B cell (primary cell): ENCODE measurements around the gene POLR3G. TPM values are rescaled to one million over a fixed set of nuclear protein-coding genes. Genes with fewer than 3 reads are reported as not detected.

Experiments
- ATAC-seq: fragments of 200-7000 bp; cut with Tn5 transposase; one replicate; pipeline ENCODE4 v1.10.0; 2021; ENCODE audit warnings: low read depth, mild to moderate bottlenecking, moderate number of reproducible peaks, moderate library complexity
- CTCF ChIA-PET: fragments of 350-600 bp; sonication (Branson Sonifier 250); formaldehyde crosslinking; loops from one replicate; lab custom pipeline; 2021; ENCODE audit warnings: antibody characterized with exemption, inconsistent platforms; lab: Charles Lee
- POLR2A ChIA-PET: fragments of 350-600 bp; sonication (Branson Sonifier 250); formaldehyde crosslinking; loops from one replicate; lab custom pipeline; 2021; ENCODE audit warnings: antibody characterized with exemption; lab: Charles Lee
- DNase-seq: peaks from one replicate; pipeline ENCODE4 v3.0.0; 2013
- H2AFZ ChIP-seq: 2 replicates; pipeline ENCODE4 v1.6.1; 2012; ENCODE audit warnings: mild to moderate bottlenecking, low read depth, low read length; ENCODE audit not compliant: insufficient read depth, poor library complexity, severe bottlenecking
- H3K27ac ChIP-seq, 2 donors: 1 replicate in 1 of 2; 2 replicates in 1 of 2; pipeline ENCODE4 v1.5.1; 2012 to 2013; ENCODE audit warnings: low read length in 2 of 2, mild to moderate bottlenecking in 2 of 2, moderate library complexity in 1 of 2
- H3K27me3 ChIP-seq, 4 experiments: fragments of 200-600 bp in 1 of 4; sonication (generic) in 1 of 4; replicated peaks in 1 of 4; 1 replicate in 2 of 4; 2 replicates in 2 of 4; pipeline versions ENCODE4 v1.6.1 to v1.7.0; 2013 to 2016; ENCODE audit warnings: low read length in 3 of 4, mild to moderate bottlenecking in 2 of 4, mixed read lengths in 1 of 4, moderate library complexity in 1 of 4; ENCODE audit not compliant: insufficient read depth in 4 of 4, control insufficient read depth in 3 of 4; ENCODE audit errors: control extremely low read depth in 1 of 4
- H3K36me3 ChIP-seq, 2 experiments: replicated peaks in 1 of 2; 1 replicate in 1 of 2; 2 replicates in 1 of 2; pipeline versions ENCODE4 v1.6.1 to v1.7.1; 2013; ENCODE audit warnings: low read length in 1 of 2; ENCODE audit not compliant: insufficient read depth in 2 of 2, control insufficient read depth in 1 of 2; ENCODE audit errors: control extremely low read depth in 1 of 2, extremely low read depth in 1 of 2
- H3K4me1 ChIP-seq, 2 donors: fragments of 200-600 bp in 1 of 2; sonication (generic) in 1 of 2; 1 replicate in 1 of 2; 2 replicates in 1 of 2; pipeline versions ENCODE4 v1.5.1 to v1.6.1; 2013 to 2017; ENCODE audit warnings: low read length in 2 of 2; ENCODE audit not compliant: control insufficient read depth in 2 of 2, insufficient read depth in 2 of 2
- H3K4me2 ChIP-seq: replicated peaks from 2 replicates; pipeline ENCODE3; 2012; ENCODE audit warnings: mild to moderate bottlenecking, low read depth, low read length; ENCODE audit not compliant: poor library complexity, severe bottlenecking
- H3K4me3 ChIP-seq, 5 experiments: fragments of 200-600 bp in 1 of 5; sonication (generic) in 1 of 5; 1 replicate in 3 of 5; 2 replicates in 2 of 5; pipeline versions ENCODE4 v1.5.1 to v1.7.0; 2011 to 2016; ENCODE audit warnings: low read length in 4 of 5, mild to moderate bottlenecking in 4 of 5, low read depth in 2 of 5, control low read depth in 1 of 5, moderate library complexity in 1 of 5; ENCODE audit not compliant: insufficient read depth in 1 of 5; ENCODE audit errors: control extremely low read depth in 1 of 5, extremely low read depth in 1 of 5
- H3K79me2 ChIP-seq: fragments of 200-600 bp; sonication (generic); one replicate; pipeline ENCODE4 v1.6.0; 2016; ENCODE audit warnings: low read length; ENCODE audit not compliant: control insufficient read depth, insufficient read depth
- H3K9ac ChIP-seq: fragments of 200-600 bp; sonication (generic); 2 replicates; pipeline ENCODE4 v1.6.1; 2017; ENCODE audit warnings: mild to moderate bottlenecking, low read length, moderate library complexity
- H3K9me3 ChIP-seq, 3 donors: one replicate each; pipeline versions ENCODE4 v1.6.1 to v1.7.1; 2013; ENCODE audit warnings: low read length in 2 of 3; ENCODE audit not compliant: control insufficient read depth in 2 of 3, insufficient read depth in 1 of 3; ENCODE audit errors: control extremely low read depth in 1 of 3
- H4K20me1 ChIP-seq: 2 replicates; pipeline ENCODE4 v1.6.0; 2012; ENCODE audit warnings: mild to moderate bottlenecking, low read length; ENCODE audit not compliant: insufficient read depth, control insufficient read depth, poor library complexity, severe bottlenecking
- H3K27ac Mint-ChIP-seq: one replicate; pipeline ENCODE4 v1.8.0; 2021; ENCODE audit warnings: mixed read lengths
- H3K27me3 Mint-ChIP-seq: one replicate; pipeline ENCODE4 v1.8.0; 2021; ENCODE audit warnings: mixed read lengths
- H3K4me1 Mint-ChIP-seq: one replicate; pipeline ENCODE4 v1.8.0; 2021; ENCODE audit warnings: mixed read lengths
- H3K4me3 Mint-ChIP-seq: one replicate; pipeline ENCODE4 v1.8.0; 2021; ENCODE audit warnings: mixed read lengths
- H3K9me3 Mint-ChIP-seq: one replicate; pipeline ENCODE4 v1.8.0; 2022; ENCODE audit warnings: mixed read lengths; ENCODE audit not compliant: insufficient read depth
- CTCF ChIP-seq: fragments of 200-600 bp; IDR thresholded peaks from one replicate; pipeline ENCODE4 v1.8.0; 2022; ENCODE audit warnings: antibody characterized with exemption, mild to moderate bottlenecking
- EZH2 ChIP-seq: IDR thresholded peaks from 2 replicates; pipeline ENCODE4 v1.6.1; 2012; ENCODE audit warnings: borderline replicate concordance, low read depth, mild to moderate bottlenecking, moderate library complexity, low read length; ENCODE audit not compliant: insufficient read depth, poor library complexity, severe bottlenecking
- WGBS: methylation state at CpG from one replicate; pipeline ENCODE4 v1.1.5; 2013; ENCODE audit warnings: missing lambda C conversion rate; ENCODE audit not compliant: insufficient coverage; 5-methylcytosine and 5-hydroxymethylcytosine counted together
- intact Hi-C: fragments of 100-400 bp; cut with micrococcal nuclease; formaldehyde crosslinking; loops from one replicate; pipeline ENCODE4 v1.10.0; 2022
- polyA plus RNA-seq: library from polyadenylated mRNA; depleted of rRNA; stranded (reverse); fragments of >200 nt; gene quantifications from 2 replicates; pipeline ENCODE4 v1.2.3, GENCODE V29; 2012
- total RNA-seq, 2 donors: library from RNA; stranded (reverse); fragments of 120-200 nt in 1 of 2; gene quantifications; 1 replicate in 1 of 2; 2 replicates in 1 of 2; pipeline versions ENCODE4 v1.2.3 to v1.2.4, GENCODE V29; 2013 to 2022

POLR3G gene
- total and polyA plus RNA-seq, 2 donors (not counting 1 experiment from before 2014, with no cell fraction given) = 0.52 to 2.3 TPM

- no peak for DNase-seq
- H3K9me3 ChIP-seq = peaks cover 0 to 11% (median 1%) of the 10 kb centered on the region in 3 donors
- H3K27me3 ChIP-seq = peaks cover 0 to 35% (median 21%) of the 10 kb centered on the region in 4 experiments
- H2AFZ ChIP-seq = no peak overlapping the region
- Mint-ChIP-seq H3K27ac (no peak overlapping the region), H3K4me3 (no peak overlapping the region), H3K27me3 (peaks cover 54% of the 10 kb centered on the region), H3K4me1 (peaks cover 22% of the 10 kb centered on the region), H3K9me3 (no peaks in the 10 kb centered on the region)
- H3K79me2 ChIP-seq = no peaks in the 10 kb centered on the region
- peaks cover 14 to 17% of the 10 kb centered on the region in 2 donors for H3K4me1 ChIP-seq
- H4K20me1 ChIP-seq = no peaks in the 10 kb centered on the region
- ChIA-PET CTCF (no interaction called here), POLR2A (no interaction called here)
- ATAC-seq = no peak
- no peak overlapping the region for H3K4me3 ChIP-seq
- TF ChIP-seq CTCF (no peak), EZH2 (no peak)
- WGBS = 93% methylated on average over 2 of the region's 4 CpGs
- intact Hi-C loops = no loop called here
- no peak overlapping the region for H3K27ac ChIP-seq
- H3K4me2 ChIP-seq = no peak overlapping the region
- H3K9ac ChIP-seq = no peak overlapping the region
- H3K36me3 ChIP-seq = no peaks in the 10 kb centered on the region
Observed at GRCh38 chr5:90554358-90555006, 79.8 kb downstream of the POLR3G start.

GRCh38 chr5:90555666-90556065 is 81.0 kb downstream of the POLR3G start:
- no peaks in the 10 kb centered on the region for H3K36me3 ChIP-seq
- no peak overlapping the region for H3K27ac ChIP-seq
- CTCF ChIA-PET = no interaction called here
- intact Hi-C loops = no loop called here
- H3K27me3 ChIP-seq = peaks cover 0 to 46% (median 23%) of the 10 kb centered on the region in 4 experiments
- H3K9ac ChIP-seq = no peak overlapping the region
- peaks cover 0 to 11% (median 3%) of the 10 kb centered on the region in 3 donors for H3K9me3 ChIP-seq
- no peak overlapping the region for H2AFZ ChIP-seq
- H3K4me3 ChIP-seq = no peak overlapping the region
- ATAC-seq (no peak), DNase-seq (no peak)
- TF ChIP-seq CTCF = no peak
- TF ChIP-seq EZH2 = no peak
- H3K79me2 ChIP-seq = no peaks in the 10 kb centered on the region
- H3K4me2 ChIP-seq = no peak overlapping the region
- H4K20me1 ChIP-seq = no peaks in the 10 kb centered on the region
- Mint-ChIP-seq H3K9me3 (no peaks in the 10 kb centered on the region), H3K27me3 (peaks cover 56% of the 10 kb centered on the region), H3K4me1 (peaks cover 22% of the 10 kb centered on the region), H3K4me3 (no peak overlapping the region), H3K27ac (no peak overlapping the region)
- H3K4me1 ChIP-seq = peaks cover 14 to 17% of the 10 kb centered on the region in 2 donors
- POLR2A ChIA-PET = no interaction called here
